A549 (cell line): ENCODE measurements around the gene GOLGA1.

Experiments
- CTCF ChIP-seq: fragments of >200 bp; sonication (Bioruptor Twin); formaldehyde crosslinking; IDR thresholded peaks from 3 replicates; pipeline ENCODE4 v1.5.1; 2016
- EP300 ChIP-seq, 2 experiments: fragments of >200 bp; sonication (Bioruptor Twin); formaldehyde crosslinking; IDR thresholded peaks; 2 replicates in 1 of 2; 3 replicates in 1 of 2; pipeline ENCODE4 v1.6.1; 2016 to 2017
- GATA3 ChIP-seq: IDR thresholded peaks from 2 replicates; pipeline ENCODE4 v1.6.1; 2012; ENCODE audit warnings: borderline replicate concordance
- HOXB13 ChIP-seq: fragments of 250-450 bp; sonication (Bioruptor Pico); IDR thresholded peaks from 2 replicates; pipeline ENCODE4 v1.5.0; 2020; ENCODE audit warnings: low read depth, mild to moderate bottlenecking, moderate library complexity
- PHF8 ChIP-seq: fragments of 200-600 bp; sonication (generic); IDR thresholded peaks from 2 replicates; pipeline ENCODE4 v1.6.1; 2016; ENCODE audit warnings: low read depth, mild to moderate bottlenecking, antibody characterized with exemption, moderate library complexity, borderline replicate concordance
- POLR2A ChIP-seq: IDR thresholded peaks from 2 replicates; pipeline ENCODE4 v1.6.1; 2012; ENCODE audit warnings: mild to moderate bottlenecking, low read length
- POLR2AphosphoS2 ChIP-seq: conservative IDR thresholded peaks from 2 replicates; pipeline ENCODE4 v1.6.1; 2012; ENCODE audit warnings: low read length, improper control_type of control experiment, inconsistent platforms
- RNF2 ChIP-seq: fragments of 200-600 bp; sonication (generic); IDR thresholded peaks from 2 replicates; pipeline ENCODE4 v1.6.1; 2016; ENCODE audit warnings: low read depth, mild to moderate bottlenecking, antibody characterized with exemption, moderate library complexity, borderline replicate concordance

- TF ChIP-seq CTCF (no peak), PHF8 (no peak), POLR2AphosphoS2 (no peak), POLR2A (no peak), GATA3 (no peak), EP300 (IDR thresholded peaks at IDR 0.05) (no peak), RNF2 (no peak), HOXB13 (CRISPR knock-in tag) (no peak)
Observed at GRCh38 chr9:124906966-124907365, 33.9 kb downstream of the GOLGA1 start.
